K562 (cell line): ENCODE data around the gene VTCN1.

ENCODE experiments used
- CEBPB ChIP-seq: fragments of 450-650 bp; IDR thresholded peaks from 2 replicates; pipeline ENCODE4 v1.6.1; 2016; ENCODE audit warnings: missing genetic modification characterization, missing compliant biosample characterization
- CREM ChIP-seq: IDR thresholded peaks from 2 replicates; pipeline ENCODE4 v1.6.1; 2014; ENCODE audit warnings: antibody characterized with exemption, low read depth
- EP300 ChIP-seq: IDR thresholded peaks from 2 replicates; pipeline ENCODE4 v1.6.1; 2012; ENCODE audit warnings: low read length, improper control_type of control experiment
- ESRRA ChIP-seq: fragments of 450-650 bp; IDR thresholded peaks from 2 replicates; pipeline ENCODE4 v1.6.1; 2014; ENCODE audit warnings: low read depth, mild to moderate bottlenecking, moderate library complexity, borderline replicate concordance
- RAD21 ChIP-seq, 2 experiments: fragments of 250-450 bp in 1 of 2; fragments of 450-650 bp in 1 of 2; sonication (Bioruptor Pico) in 1 of 2; formaldehyde crosslinking in 1 of 2; IDR thresholded peaks in 1 of 2; conservative IDR thresholded peaks in 1 of 2; 2 replicates each; pipeline versions ENCODE4 v1.4.0 to v1.8.0; 2020 to 2022; ENCODE audit warnings: mild to moderate bottlenecking in 2 of 2, moderate library complexity in 1 of 2
- SMARCB1 ChIP-seq: IDR thresholded peaks from 2 replicates; pipeline ENCODE4 v1.6.1; 2011; ENCODE audit warnings: improper control_type of control experiment, low read depth; ENCODE audit not compliant: insufficient read length
- ZNF282 ChIP-seq: sonication (generic); formaldehyde crosslinking; IDR thresholded peaks from 2 replicates; pipeline ENCODE4 v1.8.1; 2023; ENCODE audit warnings: missing genetic modification reagents
- TF ChIP-seq, protein P1 (sequence below), 3 experiments: IDR thresholded peaks in 2 of 3; conservative IDR thresholded peaks in 1 of 3; 2 replicates each; pipeline ENCODE4 v1.5.1; 2011 to 2012; ENCODE audit warnings: low read length in 3 of 3, mild to moderate bottlenecking in 3 of 3, control low read depth in 2 of 3, improper control_type of control experiment in 1 of 3, inconsistent platforms in 1 of 3, low read depth in 1 of 3, mixed read lengths in 1 of 3, moderate library complexity in 1 of 3; ENCODE audit not compliant: insufficient read depth in 2 of 3
- TF ChIP-seq, protein P2 (sequence below): sonication (generic); formaldehyde crosslinking; IDR thresholded peaks from 2 replicates; pipeline ENCODE4 v1.9.0; 2022; ENCODE audit warnings: mild to moderate bottlenecking, missing genetic modification reagents
- TF ChIP-seq, protein P3 (sequence below): fragments of 250-450 bp; sonication (Bioruptor Pico); IDR thresholded peaks from 2 replicates; pipeline ENCODE4 v1.8.0; 2021; ENCODE audit warnings: mild to moderate bottlenecking, moderate library complexity
- TF ChIP-seq, protein P4 (sequence below): fragments of 250-450 bp; sonication (Bioruptor Pico); IDR thresholded peaks from 2 replicates; pipeline ENCODE4 v1.5.0; 2022; ENCODE audit warnings: mild to moderate bottlenecking
- TF ChIP-seq, protein P5 (sequence below): IDR thresholded peaks from 2 replicates; pipeline ENCODE4 v1.6.1; 2016; ENCODE audit warnings: missing genetic modification characterization, missing compliant biosample characterization

DNA sequence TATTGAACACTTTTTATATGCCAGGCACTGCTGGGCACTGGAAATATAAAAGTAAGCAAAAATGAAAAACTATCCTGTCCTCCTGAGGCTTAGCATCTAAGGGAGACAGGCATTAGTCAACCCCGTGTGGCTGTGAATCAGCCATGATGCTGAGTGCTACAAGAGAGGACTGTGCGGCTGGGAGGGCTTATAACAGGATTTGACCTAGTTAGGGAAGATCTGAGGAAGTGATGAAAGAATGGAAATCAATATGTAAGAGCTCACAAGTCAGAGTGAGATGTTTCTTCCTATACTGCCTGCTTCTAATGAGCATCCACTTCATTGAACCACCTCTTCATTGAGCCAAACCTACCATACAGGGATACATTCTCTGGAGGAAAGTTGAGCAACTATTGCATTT, 104.2 kb downstream of the VTCN1 start:
- TF ChIP-seq, protein P1, sequence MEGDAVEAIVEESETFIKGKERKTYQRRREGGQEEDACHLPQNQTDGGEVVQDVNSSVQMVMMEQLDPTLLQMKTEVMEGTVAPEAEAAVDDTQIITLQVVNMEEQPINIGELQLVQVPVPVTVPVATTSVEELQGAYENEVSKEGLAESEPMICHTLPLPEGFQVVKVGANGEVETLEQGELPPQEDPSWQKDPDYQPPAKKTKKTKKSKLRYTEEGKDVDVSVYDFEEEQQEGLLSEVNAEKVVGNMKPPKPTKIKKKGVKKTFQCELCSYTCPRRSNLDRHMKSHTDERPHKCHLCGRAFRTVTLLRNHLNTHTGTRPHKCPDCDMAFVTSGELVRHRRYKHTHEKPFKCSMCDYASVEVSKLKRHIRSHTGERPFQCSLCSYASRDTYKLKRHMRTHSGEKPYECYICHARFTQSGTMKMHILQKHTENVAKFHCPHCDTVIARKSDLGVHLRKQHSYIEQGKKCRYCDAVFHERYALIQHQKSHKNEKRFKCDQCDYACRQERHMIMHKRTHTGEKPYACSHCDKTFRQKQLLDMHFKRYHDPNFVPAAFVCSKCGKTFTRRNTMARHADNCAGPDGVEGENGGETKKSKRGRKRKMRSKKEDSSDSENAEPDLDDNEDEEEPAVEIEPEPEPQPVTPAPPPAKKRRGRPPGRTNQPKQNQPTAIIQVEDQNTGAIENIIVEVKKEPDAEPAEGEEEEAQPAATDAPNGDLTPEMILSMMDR (IDR thresholded peaks at IDR 0.05 in 2 of 3, conservative IDR thresholded peaks at IDR 0.05 in 1 of 3; ENCODE audit: insufficient read depth in 2 of 3, low read depth in 1 of 3, low read length in 3 of 3): no peak
- TF ChIP-seq EP300: no peak
- no peak for TF ChIP-seq SMARCB1
- TF ChIP-seq, protein P2, sequence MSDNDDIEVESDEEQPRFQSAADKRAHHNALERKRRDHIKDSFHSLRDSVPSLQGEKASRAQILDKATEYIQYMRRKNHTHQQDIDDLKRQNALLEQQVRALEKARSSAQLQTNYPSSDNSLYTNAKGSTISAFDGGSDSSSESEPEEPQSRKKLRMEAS (CRISPR knock-in tag): no peak
- TF ChIP-seq RAD21 (CRISPR knock-in tag; conservative IDR thresholded peaks at IDR 0.05 in 1 of 2, IDR thresholded peaks at IDR 0.05 in 1 of 2): no peak
- TF ChIP-seq CEBPB (tag): no peak
- TF ChIP-seq ZNF282: no peak
- TF ChIP-seq, protein P3, sequence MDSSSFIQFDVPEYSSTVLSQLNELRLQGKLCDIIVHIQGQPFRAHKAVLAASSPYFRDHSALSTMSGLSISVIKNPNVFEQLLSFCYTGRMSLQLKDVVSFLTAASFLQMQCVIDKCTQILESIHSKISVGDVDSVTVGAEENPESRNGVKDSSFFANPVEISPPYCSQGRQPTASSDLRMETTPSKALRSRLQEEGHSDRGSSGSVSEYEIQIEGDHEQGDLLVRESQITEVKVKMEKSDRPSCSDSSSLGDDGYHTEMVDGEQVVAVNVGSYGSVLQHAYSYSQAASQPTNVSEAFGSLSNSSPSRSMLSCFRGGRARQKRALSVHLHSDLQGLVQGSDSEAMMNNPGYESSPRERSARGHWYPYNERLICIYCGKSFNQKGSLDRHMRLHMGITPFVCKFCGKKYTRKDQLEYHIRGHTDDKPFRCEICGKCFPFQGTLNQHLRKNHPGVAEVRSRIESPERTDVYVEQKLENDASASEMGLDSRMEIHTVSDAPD (CRISPR knock-in tag): no peak
- no peak for TF ChIP-seq CREM
- TF ChIP-seq ESRRA: no peak
- TF ChIP-seq, protein P4, sequence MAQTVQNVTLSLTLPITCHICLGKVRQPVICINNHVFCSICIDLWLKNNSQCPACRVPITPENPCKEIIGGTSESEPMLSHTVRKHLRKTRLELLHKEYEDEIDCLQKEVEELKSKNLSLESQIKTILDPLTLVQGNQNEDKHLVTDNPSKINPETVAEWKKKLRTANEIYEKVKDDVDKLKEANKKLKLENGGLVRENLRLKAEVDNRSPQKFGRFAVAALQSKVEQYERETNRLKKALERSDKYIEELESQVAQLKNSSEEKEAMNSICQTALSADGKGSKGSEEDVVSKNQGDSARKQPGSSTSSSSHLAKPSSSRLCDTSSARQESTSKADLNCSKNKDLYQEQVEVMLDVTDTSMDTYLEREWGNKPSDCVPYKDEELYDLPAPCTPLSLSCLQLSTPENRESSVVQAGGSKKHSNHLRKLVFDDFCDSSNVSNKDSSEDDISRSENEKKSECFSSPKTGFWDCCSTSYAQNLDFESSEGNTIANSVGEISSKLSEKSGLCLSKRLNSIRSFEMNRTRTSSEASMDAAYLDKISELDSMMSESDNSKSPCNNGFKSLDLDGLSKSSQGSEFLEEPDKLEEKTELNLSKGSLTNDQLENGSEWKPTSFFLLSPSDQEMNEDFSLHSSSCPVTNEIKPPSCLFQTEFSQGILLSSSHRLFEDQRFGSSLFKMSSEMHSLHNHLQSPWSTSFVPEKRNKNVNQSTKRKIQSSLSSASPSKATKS (CRISPR knock-in tag): no peak
- TF ChIP-seq, protein P5, sequence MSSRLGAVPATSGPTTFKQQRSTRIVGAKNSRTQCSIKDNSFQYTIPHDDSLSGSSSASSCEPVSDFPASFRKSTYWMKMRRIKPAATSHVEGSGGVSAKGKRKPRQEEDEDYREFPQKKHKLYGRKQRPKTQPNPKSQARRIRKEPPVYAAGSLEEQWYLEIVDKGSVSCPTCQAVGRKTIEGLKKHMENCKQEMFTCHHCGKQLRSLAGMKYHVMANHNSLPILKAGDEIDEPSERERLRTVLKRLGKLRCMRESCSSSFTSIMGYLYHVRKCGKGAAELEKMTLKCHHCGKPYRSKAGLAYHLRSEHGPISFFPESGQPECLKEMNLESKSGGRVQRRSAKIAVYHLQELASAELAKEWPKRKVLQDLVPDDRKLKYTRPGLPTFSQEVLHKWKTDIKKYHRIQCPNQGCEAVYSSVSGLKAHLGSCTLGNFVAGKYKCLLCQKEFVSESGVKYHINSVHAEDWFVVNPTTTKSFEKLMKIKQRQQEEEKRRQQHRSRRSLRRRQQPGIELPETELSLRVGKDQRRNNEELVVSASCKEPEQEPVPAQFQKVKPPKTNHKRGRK (tag): no peak
